Measurements from ENCODE around the gene ARHGEF6. TPM values are rescaled to one million over a fixed set of nuclear protein-coding genes. Genes with fewer than 3 reads are reported as not detected.

ARHGEF6 gene
- total and polyA plus RNA-seq, 4 donors, result 4.9 to 22.4 (median 15.5) TPM

DNA sequence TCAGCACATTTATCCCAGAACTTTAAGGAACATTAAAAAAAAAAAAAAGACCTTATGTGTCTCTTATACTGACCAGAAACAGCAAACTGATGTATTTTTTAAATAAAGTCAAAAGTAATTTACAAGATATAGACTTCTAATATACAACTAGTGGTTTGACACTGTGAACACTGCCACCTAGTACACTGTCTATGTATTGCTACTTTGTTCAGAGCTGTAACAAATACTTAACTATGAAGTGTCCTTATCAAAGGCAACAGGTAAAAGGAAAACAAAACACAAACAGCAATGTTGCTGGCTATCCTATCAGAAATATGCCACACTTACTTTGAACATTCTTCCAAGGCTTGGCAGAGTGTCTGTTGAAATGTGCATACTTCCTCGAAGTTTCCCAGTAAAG, 72.4 kb downstream of the ARHGEF6 start:
- Histone ChIP-seq H3K4me3 (no peak overlapping the region), H3K9ac (ENCODE audit: insufficient read depth in 1 of 2, low read length in 2 of 2) (no peak overlapping the region), H3K9me3 (ENCODE audit: control insufficient read depth in 4 of 4, insufficient read depth in 3 of 4, low read length in 3 of 4) (no peaks in the 10 kb centered on the region), H3K4me1 (ENCODE audit: control insufficient read depth in 5 of 5, insufficient read depth in 5 of 5, low read length in 5 of 5) (peaks cover 0 to 7% (median 0%) of the 10 kb centered on the region in 5 donors), H3K27ac (ENCODE audit: low read depth in 1 of 2, low read length in 1 of 2) (no peak overlapping the region), H3K36me3 (ENCODE audit: control insufficient read depth in 4 of 4, insufficient read depth in 4 of 4, low read length in 4 of 4) (peaks cover 0 to 1% (median 0%) of the 10 kb centered on the region in 4 donors), H3K27me3 (ENCODE audit: control insufficient read depth in 3 of 3, insufficient read depth in 3 of 3, low read length in 2 of 3) (peaks cover 0 to 17% (median 3%) of the 10 kb centered on the region in 3 donors)
- TF ChIP-seq, protein P1, sequence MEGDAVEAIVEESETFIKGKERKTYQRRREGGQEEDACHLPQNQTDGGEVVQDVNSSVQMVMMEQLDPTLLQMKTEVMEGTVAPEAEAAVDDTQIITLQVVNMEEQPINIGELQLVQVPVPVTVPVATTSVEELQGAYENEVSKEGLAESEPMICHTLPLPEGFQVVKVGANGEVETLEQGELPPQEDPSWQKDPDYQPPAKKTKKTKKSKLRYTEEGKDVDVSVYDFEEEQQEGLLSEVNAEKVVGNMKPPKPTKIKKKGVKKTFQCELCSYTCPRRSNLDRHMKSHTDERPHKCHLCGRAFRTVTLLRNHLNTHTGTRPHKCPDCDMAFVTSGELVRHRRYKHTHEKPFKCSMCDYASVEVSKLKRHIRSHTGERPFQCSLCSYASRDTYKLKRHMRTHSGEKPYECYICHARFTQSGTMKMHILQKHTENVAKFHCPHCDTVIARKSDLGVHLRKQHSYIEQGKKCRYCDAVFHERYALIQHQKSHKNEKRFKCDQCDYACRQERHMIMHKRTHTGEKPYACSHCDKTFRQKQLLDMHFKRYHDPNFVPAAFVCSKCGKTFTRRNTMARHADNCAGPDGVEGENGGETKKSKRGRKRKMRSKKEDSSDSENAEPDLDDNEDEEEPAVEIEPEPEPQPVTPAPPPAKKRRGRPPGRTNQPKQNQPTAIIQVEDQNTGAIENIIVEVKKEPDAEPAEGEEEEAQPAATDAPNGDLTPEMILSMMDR (IDR thresholded peaks at IDR 0.05; ENCODE audit: control extremely low read depth, extremely low read depth), result no peak
- DNase-seq, result no peak
- peak; percentile 53 for ATAC-seq (ENCODE audit: insufficient read depth, low FRiP score)
- WGBS, 2 donors, result 60 to 63% methylated on average over 1 of the region's 1 CpG

DNA sequence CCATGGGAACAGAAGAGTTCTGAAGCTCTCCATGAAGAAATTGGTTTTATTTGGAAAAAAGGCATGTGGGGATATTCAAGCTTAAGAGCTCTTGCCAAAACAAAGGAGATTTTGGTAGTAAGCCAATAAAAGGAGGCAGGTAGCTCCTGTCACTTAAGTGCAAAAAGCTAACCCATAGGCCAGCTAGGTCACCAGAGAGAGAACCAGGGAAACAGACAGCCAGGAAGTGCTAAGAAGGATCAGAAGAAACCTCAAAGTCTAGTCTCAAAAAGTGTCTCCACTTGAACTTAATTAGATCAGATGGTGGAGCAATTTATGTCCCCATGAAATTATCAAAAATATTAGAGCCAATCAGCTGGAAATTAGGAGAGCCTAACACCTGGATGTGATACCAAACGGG, 83.6 kb downstream of the ARHGEF6 start:
- Histone ChIP-seq H3K9ac (ENCODE audit: insufficient read depth in 1 of 2, low read length in 2 of 2) (no peak overlapping the region), H3K9me3 (ENCODE audit: control insufficient read depth in 4 of 4, insufficient read depth in 3 of 4, low read length in 3 of 4) (no peaks in the 10 kb centered on the region), H3K36me3 (ENCODE audit: control insufficient read depth in 4 of 4, insufficient read depth in 4 of 4, low read length in 4 of 4) (no peaks in the 10 kb centered on the region), H3K4me3 (no peak overlapping the region), H3K27me3 (ENCODE audit: control insufficient read depth in 3 of 3, insufficient read depth in 3 of 3, low read length in 2 of 3) (peaks cover 0 to 13% (median 7%) of the 10 kb centered on the region in 3 donors), H3K27ac (ENCODE audit: low read depth in 1 of 2, low read length in 1 of 2) (no peak overlapping the region), H3K4me1 (ENCODE audit: control insufficient read depth in 5 of 5, insufficient read depth in 5 of 5, low read length in 5 of 5) (peaks cover 0 to 3% (median 0%) of the 10 kb centered on the region in 5 donors)
- WGBS, 2 donors, result 47 to 100% methylated on average over 1 of the region's 1 CpG
- TF ChIP-seq, protein P1 (IDR thresholded peaks at IDR 0.05; ENCODE audit: control extremely low read depth, extremely low read depth), result no peak
- DNase-seq, result no peak
- ATAC-seq (ENCODE audit: insufficient read depth, low FRiP score), result no peak

DNA sequence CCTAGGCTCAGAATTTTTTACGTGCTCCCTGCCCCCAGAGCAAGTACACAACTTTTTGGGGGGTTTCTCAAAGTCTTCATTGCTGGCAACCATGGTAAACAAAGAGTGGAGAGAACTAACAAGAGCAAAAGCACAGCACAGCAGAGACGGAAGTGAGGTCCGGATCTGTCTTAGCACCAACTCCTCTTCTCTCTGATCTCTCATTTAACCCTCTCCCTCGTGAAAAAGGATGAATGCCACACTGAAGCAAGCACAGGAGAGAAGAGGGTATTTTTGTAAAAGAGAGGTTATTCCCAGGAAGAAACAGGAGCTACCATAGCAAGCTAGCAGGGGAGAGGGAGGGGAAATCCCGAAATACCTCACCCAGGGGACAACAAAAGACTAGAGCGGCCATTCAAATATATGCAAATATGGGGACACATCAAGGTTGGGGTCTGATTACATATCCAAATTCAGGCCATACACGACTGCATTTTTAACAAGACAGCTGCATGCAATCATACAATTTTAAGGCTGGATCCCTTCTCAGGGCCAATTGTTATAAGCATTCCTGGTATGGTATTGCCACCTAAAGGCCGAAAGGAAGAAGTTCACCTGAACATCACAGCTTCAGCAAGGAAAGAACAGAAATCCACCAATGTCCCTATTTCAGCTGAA, 86.2 kb downstream of the ARHGEF6 start:
- H3K36me3 ChIP-seq (ENCODE audit: control insufficient read depth in 4 of 4, insufficient read depth in 4 of 4, low read length in 4 of 4), result peaks cover 0 to 2% (median 0%) of the 10 kb centered on the region in 4 donors
- peaks cover 0 to 3% (median 0%) of the 10 kb centered on the region in 5 donors for H3K4me1 ChIP-seq (ENCODE audit: control insufficient read depth in 5 of 5, insufficient read depth in 5 of 5, low read length in 5 of 5)
- 43 to 74% methylated on average over 8 of the region's 8 CpGs for WGBS, 2 donors
- ATAC-seq (ENCODE audit: insufficient read depth, low FRiP score), result no peak
- no peak overlapping the region for H3K4me3 ChIP-seq
- H3K9me3 ChIP-seq (ENCODE audit: control insufficient read depth in 4 of 4, insufficient read depth in 3 of 4, low read length in 3 of 4), result no peaks in the 10 kb centered on the region
- H3K27me3 ChIP-seq (ENCODE audit: control insufficient read depth in 3 of 3, insufficient read depth in 3 of 3, low read length in 2 of 3), result peaks cover 0 to 27% (median 10%) of the 10 kb centered on the region in 3 donors
- no peak overlapping the region for H3K9ac ChIP-seq (ENCODE audit: insufficient read depth in 1 of 2, low read length in 2 of 2)
- TF ChIP-seq, protein P1 (IDR thresholded peaks at IDR 0.05; ENCODE audit: control extremely low read depth, extremely low read depth), result peak; percentile 55
- no peak overlapping the region for H3K27ac ChIP-seq (ENCODE audit: low read depth in 1 of 2, low read length in 1 of 2)
- peak; percentile 25 to 79 (median 73) for DNase-seq

Measured in lung (tissue), 12 donors.